GM19468 (cell line): Measurements from ENCODE around the gene ZMYM4.
"Not testable (repeated sequence)": the region's sequence is repeated elsewhere in the genome, so short reads cannot be mapped to it uniquely, and the experiment has no call there.

ENCODE experiments used
- ATAC-seq: cut with Tn5 transposase; IDR thresholded peaks from one replicate; pipeline ENCODE4 v1.9.1; 2021; ENCODE audit warnings: mild to moderate bottlenecking, moderate library complexity, moderate number of reproducible peaks; ENCODE audit not compliant: unreplicated experiment; ENCODE audit errors: extremely low read depth

The ZMYM4 gene

GRCh38 chr1:35447278-35447677, 178.8 kb downstream of the ZMYM4 start:
- ATAC-seq: no peak

- ATAC-seq: no peak
These were observed 179.9 kb downstream of the ZMYM4 start for GRCh38 chr1:35448344-35448801.

GRCh38 chr1:35449334-35450008, 181.0 kb downstream of the ZMYM4 start:
- ATAC-seq: no peak

- no peak for ATAC-seq
These were observed 182.6 kb downstream of the ZMYM4 start for GRCh38 chr1:35451125-35451528.

DNA sequence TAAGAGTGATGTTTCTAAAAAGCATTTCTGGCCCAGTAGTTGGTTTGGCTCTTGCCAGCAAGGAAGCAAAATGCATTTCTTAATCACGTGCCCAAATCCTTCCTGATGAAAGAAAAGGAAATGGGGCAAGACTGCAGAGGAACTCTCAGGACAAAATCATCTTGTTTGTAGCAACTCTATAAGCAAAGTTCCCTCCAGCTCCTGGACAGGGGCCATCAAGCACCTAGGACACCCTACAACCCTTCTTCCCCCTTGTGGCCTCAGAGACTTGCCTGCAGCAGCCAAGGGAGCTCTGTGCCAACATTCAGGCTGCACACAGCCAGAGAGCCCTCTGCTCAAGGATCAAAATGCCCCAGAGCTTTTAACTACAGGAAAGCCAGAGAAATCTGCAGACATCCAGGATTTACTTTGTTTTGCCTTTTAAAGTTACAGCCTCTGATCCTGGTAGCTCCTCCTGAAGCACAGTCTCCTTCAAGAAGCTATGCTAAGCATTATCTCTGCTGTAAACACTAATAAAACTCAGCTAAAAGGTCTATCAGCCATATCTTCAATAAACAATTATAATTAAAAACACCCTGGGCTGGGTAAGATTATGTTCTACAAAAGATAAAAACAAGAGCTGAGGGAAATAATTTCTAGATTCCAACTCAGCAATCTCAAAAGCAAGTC, 183.7 kb downstream of the ZMYM4 start:
- ATAC-seq: no peak

DNA sequence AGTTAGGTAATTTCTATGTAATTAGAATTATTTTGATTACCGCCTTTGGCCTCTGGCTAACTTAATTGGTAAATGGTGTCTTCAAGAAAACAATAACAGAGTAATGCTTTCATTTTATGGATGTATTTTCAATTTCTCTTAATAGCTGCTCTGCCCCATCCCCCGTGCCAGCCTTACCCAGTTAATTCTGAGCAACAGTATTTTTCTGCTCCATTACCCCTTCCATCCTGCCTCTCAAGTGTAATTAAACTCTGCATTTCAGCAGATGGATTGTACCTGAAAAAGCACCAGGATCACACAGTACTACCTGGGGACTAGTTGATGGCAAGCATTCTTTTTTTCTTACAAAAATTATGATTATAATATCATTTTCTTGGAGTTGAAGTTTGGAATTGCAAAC, 184.5 kb downstream of the ZMYM4 start:
- no peak for ATAC-seq

DNA sequence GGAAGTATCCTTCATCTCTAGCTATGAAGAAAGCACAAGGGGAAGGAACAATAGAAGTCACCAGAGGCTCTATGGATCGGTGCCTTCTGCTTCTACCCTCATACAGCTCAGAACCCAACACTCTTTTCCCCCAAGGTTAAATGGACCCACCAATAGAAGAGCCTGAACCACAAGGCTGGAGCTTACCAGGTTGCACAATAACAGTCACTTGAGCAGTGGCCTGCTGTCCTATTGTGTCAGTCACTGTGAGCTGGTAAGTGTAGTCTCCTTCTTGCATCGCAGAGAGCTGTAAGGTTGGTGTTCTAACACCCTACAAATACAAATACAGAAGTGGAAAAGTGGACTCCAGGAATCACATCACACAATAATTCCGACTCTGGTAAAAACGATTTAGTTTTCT, 185.7 kb downstream of the ZMYM4 start:
- ATAC-seq: no peak

DNA sequence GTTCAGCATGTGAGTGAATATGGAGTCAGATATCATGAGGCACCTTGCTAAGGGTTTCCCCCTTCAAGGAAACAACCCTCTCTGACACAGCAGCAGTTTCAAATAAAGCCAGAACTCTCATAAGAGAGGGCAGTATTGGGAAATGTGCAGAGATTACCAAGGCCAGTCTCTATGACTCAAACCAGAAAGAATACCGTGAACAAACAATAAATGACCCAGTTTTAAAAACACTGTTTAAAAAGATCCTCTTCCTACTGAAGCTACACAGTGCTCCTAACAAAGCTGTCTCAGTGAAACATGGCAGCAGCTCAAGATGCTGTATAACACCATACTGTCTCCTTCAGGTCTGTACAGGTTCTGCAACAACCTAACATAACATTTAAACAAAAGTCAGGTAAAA, 186.1 kb downstream of the ZMYM4 start:
- no peak for ATAC-seq

GRCh38 chr1:35460796-35461195, 192.3 kb downstream of the ZMYM4 start:
- no peak for ATAC-seq

- ATAC-seq: no peak
These were observed 193.6 kb downstream of the ZMYM4 start for GRCh38 chr1:35461966-35462651.

DNA sequence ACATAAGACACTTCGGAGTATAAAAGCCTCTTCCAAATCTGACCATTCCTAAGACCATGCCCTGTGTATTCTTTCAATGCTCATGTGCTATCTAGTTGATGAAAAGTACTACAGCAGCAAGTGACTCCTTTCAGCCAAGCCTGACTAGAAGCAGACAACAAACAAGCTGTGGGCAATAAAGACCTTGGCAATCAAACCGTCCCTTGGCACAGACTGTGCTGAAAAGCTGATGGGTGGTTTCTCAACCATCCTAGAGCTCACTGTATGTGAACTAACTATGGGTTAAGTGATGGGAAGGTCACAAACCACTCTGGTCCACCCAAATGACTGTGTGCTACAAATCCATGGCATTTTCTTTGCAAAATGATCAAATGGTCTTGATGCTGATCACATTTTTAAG, 194.7 kb downstream of the ZMYM4 start:
- ATAC-seq: no peak

- not testable (repeated sequence) for ATAC-seq
These were observed 195.2 kb downstream of the ZMYM4 start for GRCh38 chr1:35463749-35464148.

DNA sequence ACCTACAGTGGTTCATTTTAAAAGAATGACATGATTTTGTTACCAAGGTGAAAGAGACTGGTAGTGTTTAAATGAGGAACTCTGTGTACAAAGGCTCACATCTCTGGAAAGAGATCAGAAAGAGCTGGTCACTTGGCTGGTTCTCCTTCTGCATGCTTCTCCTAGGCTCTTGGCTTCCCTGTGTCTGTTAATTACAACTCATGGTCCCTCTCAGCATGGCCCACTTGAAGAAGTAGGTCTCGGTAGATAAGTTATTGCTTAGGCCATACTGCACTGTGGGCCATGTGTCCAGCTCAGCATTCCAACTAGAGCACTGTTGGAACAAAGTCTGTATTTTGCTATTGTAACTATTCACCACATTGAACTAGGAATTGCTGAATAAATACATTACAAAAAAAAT, 197.6 kb downstream of the ZMYM4 start:
- no peak for ATAC-seq

DNA sequence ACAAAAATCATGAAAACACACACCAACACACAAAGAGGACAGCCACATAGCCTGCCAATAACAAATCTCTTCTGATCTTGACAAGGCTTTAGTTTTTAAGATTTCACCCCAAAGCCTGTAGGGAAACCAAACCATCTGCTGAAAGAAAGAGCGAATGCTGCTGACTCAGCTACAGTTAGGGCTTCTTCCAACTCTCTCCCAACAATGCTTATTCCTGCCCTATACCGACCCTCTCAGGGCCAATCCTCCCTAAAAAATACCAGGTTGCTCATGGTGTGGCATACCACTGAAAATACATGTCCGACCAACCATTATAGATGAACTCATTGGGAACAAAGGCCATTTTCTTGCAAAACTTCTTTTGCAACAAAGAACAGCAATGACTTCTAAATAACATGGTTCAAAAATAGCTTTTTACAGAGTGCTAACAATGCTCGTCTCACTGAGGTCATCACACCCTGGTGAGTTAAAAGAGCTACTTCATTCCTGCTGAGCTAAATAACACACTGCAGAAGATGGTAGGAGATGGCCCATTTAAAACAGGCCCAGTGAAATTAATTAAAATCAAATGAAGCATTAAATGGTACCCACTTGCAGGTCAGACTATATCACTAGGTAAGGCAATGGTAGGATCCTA, 202.6 kb downstream of the ZMYM4 start:
- no peak for ATAC-seq
